GM12878 (cell line): ENCODE measurements around the gene RAB11FIP2. TPM values are rescaled to one million over a fixed set of nuclear protein-coding genes. Genes with fewer than 3 reads are reported as not detected.

ENCODE experiments used
- ATAC-seq: fragments of 200-7000 bp; cut with Tn5 transposase; 3 replicates; pipeline ENCODE4 v1.9.1; 2020; ENCODE audit warnings: mild to moderate bottlenecking, moderate library complexity
- BruUV-seq: library from RNA; stranded (reverse); fragments of 400-500 nt; replicated peaks from 2 replicates; lab custom pipeline; 2021; lab: Mats Ljungman, UMichigan
- CTCF ChIA-PET: fragments of 300-600 bp; sonication (Branson Sonifier 250); formaldehyde crosslinking; extraction: SDS; loops from one replicate; lab custom pipeline; 2021; ENCODE audit warnings: inconsistent platforms; lab: Yijun Ruan, JAX
- POLR2A ChIA-PET: fragments of 350-600 bp; formaldehyde crosslinking; extraction: SDS; loops from one replicate; lab custom pipeline; 2021; ENCODE audit warnings: inconsistent platforms; lab: Charles Lee
- RAD21 ChIA-PET: fragments of 300-600 bp; sonication (Branson Sonifier 250); formaldehyde crosslinking; loops from one replicate; lab custom pipeline; 2023; ENCODE audit warnings: antibody characterized with exemption; ENCODE audit not compliant: unreplicated experiment; lab: Charles Lee
- SMC1A ChIA-PET: fragments of 300-600 bp; sonication (Branson Sonifier 250); formaldehyde crosslinking; loops from one replicate; lab custom pipeline; 2023; ENCODE audit not compliant: unreplicated experiment, uncharacterized antibody; lab: Charles Lee
- DNase-seq: peaks from one replicate; pipeline ENCODE4 v3.0.0-alpha.2; 2011; ENCODE audit warnings: low read depth, low spot score
- FAIRE-seq: peaks from 3 replicates; lab custom pipeline; 2011; peaks lifted over from hg19 to GRCh38; lab: Jason Lieb, UNC
- H2AFZ ChIP-seq: 2 replicates; pipeline ENCODE4 v1.6.0; 2011; ENCODE audit warnings: low read depth, low read length, control low read depth; ENCODE audit not compliant: control insufficient read depth
- H3K27ac ChIP-seq: 2 replicates; pipeline ENCODE4 v1.5.1; 2011; ENCODE audit warnings: control low read depth; ENCODE audit not compliant: control insufficient read depth, insufficient read depth
- H3K27me3 ChIP-seq, 2 experiments: replicated peaks in 1 of 2; 2 replicates each; pipeline versions ENCODE4 v1.6.0 to v1.6.1; 2011; ENCODE audit warnings: low read length in 1 of 2; ENCODE audit not compliant: control insufficient read depth in 2 of 2, insufficient read depth in 2 of 2
- H3K36me3 ChIP-seq, 2 experiments: 2 replicates each; pipeline ENCODE4 v1.5.1; 2011; ENCODE audit warnings: low read length in 1 of 2; ENCODE audit not compliant: control insufficient read depth in 2 of 2, insufficient read depth in 2 of 2
- H3K4me1 ChIP-seq: 2 replicates; pipeline ENCODE4 v1.6.1; 2011; ENCODE audit warnings: mild to moderate bottlenecking, low read length, moderate library complexity, mixed read lengths; ENCODE audit not compliant: control insufficient read depth, insufficient read depth
- H3K4me2 ChIP-seq: 2 replicates; pipeline ENCODE4 v1.6.0; 2011; ENCODE audit warnings: control low read depth; ENCODE audit not compliant: control insufficient read depth, insufficient read depth
- H3K4me3 ChIP-seq: fragments of 200-600 bp; sonication (generic); 2 replicates; pipeline ENCODE4 v1.5.1; 2016
- H3K79me2 ChIP-seq: 2 replicates; pipeline ENCODE4 v1.6.0; 2011; ENCODE audit warnings: low read length; ENCODE audit not compliant: control insufficient read depth, insufficient read depth
- H3K9ac ChIP-seq: 2 replicates; pipeline ENCODE4 v1.8.0; 2011; ENCODE audit warnings: low read length, control low read depth, mixed read lengths; ENCODE audit not compliant: control insufficient read depth, insufficient read depth
- H3K9me3 ChIP-seq: replicated peaks from 3 replicates; pipeline ENCODE4 v1.5.1; 2011; ENCODE audit warnings: mild to moderate bottlenecking, low read length; ENCODE audit not compliant: control insufficient read depth, insufficient read depth
- H4K20me1 ChIP-seq: 2 replicates; pipeline ENCODE4 v1.6.0; 2011; ENCODE audit not compliant: control insufficient read depth, insufficient read depth
- CBX3 ChIP-seq: fragments of 200-600 bp; sonication (generic); IDR thresholded peaks from 2 replicates; pipeline ENCODE4 v1.6.1; 2016; ENCODE audit warnings: low read depth, borderline replicate concordance
- ETV6 ChIP-seq, 2 experiments: fragments of 450-650 bp in 1 of 2; IDR thresholded peaks in 1 of 2; conservative IDR thresholded peaks in 1 of 2; 2 replicates each; pipeline ENCODE4 v1.6.1; 2014; ENCODE audit warnings: antibody characterized with exemption in 1 of 2, borderline replicate concordance in 1 of 2, low read depth in 1 of 2, mild to moderate bottlenecking in 1 of 2, moderate library complexity in 1 of 2
- IKZF1 ChIP-seq: fragments of 450-650 bp; conservative IDR thresholded peaks from 2 replicates; pipeline ENCODE4 v1.6.1; 2017; ENCODE audit warnings: antibody characterized with exemption, mild to moderate bottlenecking
- MAX ChIP-seq: IDR thresholded peaks from 2 replicates; pipeline ENCODE4 v1.6.1; 2012; ENCODE audit warnings: low read depth, low read length, improper control_type of control experiment
- NR2F1 ChIP-seq: fragments of 450-650 bp; conservative IDR thresholded peaks from 2 replicates; pipeline ENCODE4 v1.6.1; 2017; ENCODE audit warnings: mild to moderate bottlenecking
- SMC3 ChIP-seq: IDR thresholded peaks from 2 replicates; pipeline ENCODE4 v1.6.1; 2011; ENCODE audit warnings: low read length, improper control_type of control experiment, borderline replicate concordance
- SP1 ChIP-seq: IDR thresholded peaks from one replicate; pipeline ENCODE4 v1.6.1; 2011; ENCODE audit warnings: low read depth, low read length
- WGBS: methylation state at CpG from one replicate; pipeline ENCODE4 v1.1.6; 2016; ENCODE audit warnings: low lambda C conversion rate; ENCODE audit not compliant: insufficient replicate concordance, insufficient coverage; ENCODE audit errors: missing lambda C conversion rate; 5-methylcytosine and 5-hydroxymethylcytosine counted together
- in situ Hi-C: fragments of 300-500 bp; cut with MboI; formaldehyde crosslinking; loops from 9 replicates; pipeline ENCODE4 v1.14.3; 2018; ENCODE audit warnings: mixed read lengths
- intact Hi-C: fragments of 100-400 bp; cut with micrococcal nuclease; formaldehyde crosslinking; loops from one replicate; pipeline ENCODE4 v1.14.2; 2022; ENCODE audit not compliant: unreplicated experiment
- polyA plus RNA-seq, 11 experiments: library from polyadenylated mRNA; depleted of rRNA in 4 of 11; unstranded in 6 of 11; stranded (reverse) in 5 of 11; fragments of >200 nt; fragmentation: Nextera tagmentation in 4 of 11; fragmentation: Illumina TruSeq in 1 of 11; extraction: Ambion mirVana in 4 of 11; extraction: Trizol in 1 of 11; gene quantifications; 1 replicate in 1 of 11; 2 replicates in 10 of 11; pipeline versions ENCODE4 v1.2.1 to v1.2.3, GENCODE V29; 2011 to 2016; ENCODE audit warnings: inconsistent platforms in 2 of 11, missing spikeins in 2 of 11, low read depth in 1 of 11
- total RNA-seq, 4 experiments: library from RNA; depleted of rRNA in 3 of 4; stranded (reverse); fragments of >200 nt in 3 of 4; fragmentation: Illumina TruSeq in 1 of 4; extraction: Trizol in 1 of 4; gene quantifications; 2 replicates each; pipeline versions ENCODE4 v1.2.1 to v1.2.3, GENCODE V29; 2013 to 2021

The RAB11FIP2 gene
- total and polyA plus RNA-seq, 10 of the 15 experiments (the other 5 are each of a cell fraction or from before 2014, with no cell fraction given), result 1.8 to 16.7 (median 4.3) TPM

GRCh38 chr10:118017850-118018249 lies 28.9 kb downstream of the RAB11FIP2 start:
- CTCF ChIA-PET, result no interaction called here
- Histone ChIP-seq H4K20me1 (no peaks in the 10 kb centered on the region), H3K4me2 (no peak overlapping the region), H3K4me3 (no peak overlapping the region), H3K79me2 (no peaks in the 10 kb centered on the region), H3K4me1 (no peaks in the 10 kb centered on the region), H3K36me3 (peaks cover 0 to 4% of the 10 kb centered on the region in 2 experiments; a peak in 1 of 4 replicates), H3K9ac (no peak overlapping the region), H3K9me3 (no peaks in the 10 kb centered on the region), H3K27me3 (no peaks in the 10 kb centered on the region), H2AFZ (no peak overlapping the region), H3K27ac (no peak overlapping the region)
- DNase-seq, result no peak
- in situ Hi-C loops (no loop called here), intact Hi-C loops (no loop called here)
- RAD21 ChIA-PET, result no interaction called here
- FAIRE-seq, result no peak
- 92% methylated on average over 5 of the region's 5 CpGs for WGBS
- SMC1A ChIA-PET, result interaction anchor here (1.3 kb wide), 1 partner anchor 9 kb away, joined by 3 read pairs; no protein-coding TSS in a partner anchor
- ATAC-seq, result no peak
- POLR2A ChIA-PET, result no interaction called here
- no TSS peak for BruUV-seq
- no peak for TF ChIP-seq MAX
- TF ChIP-seq CBX3, result no peak
- no peak for TF ChIP-seq NR2F1
- TF ChIP-seq SMC3, result no peak
- TF ChIP-seq IKZF1, result no peak
- no peak for TF ChIP-seq ETV6 (conservative IDR thresholded peaks at IDR 0.05 in 1 of 2, IDR thresholded peaks at IDR 0.05 in 1 of 2; ENCODE audit: borderline replicate concordance in 1 of 2, low read depth in 1 of 2)
- no peak for TF ChIP-seq SP1
